Stimulated activated CD4-positive, alpha-beta T cell treated with anti-CD3 and anti-CD28 coated beads, Interleukin-1b, Interleukin-23, amount 100 ng/mL, for 24 hours (primary cell): ENCODE results near the gene ENTHD1.

Experiments
- DNase-seq, 4 experiments: peaks; one replicate each; pipeline ENCODE4 v3.0.0-alpha.2; 2020; ENCODE audit warnings: low read depth in 4 of 4, low spot score in 1 of 4

The ENTHD1 gene

GRCh38 chr22:39797528-39798147 is 95.9 kb downstream of the ENTHD1 start:
- no peak for DNase-seq

- no peak for DNase-seq
These were observed 103.8 kb downstream of the ENTHD1 start for GRCh38 chr22:39789788-39790187.

DNA sequence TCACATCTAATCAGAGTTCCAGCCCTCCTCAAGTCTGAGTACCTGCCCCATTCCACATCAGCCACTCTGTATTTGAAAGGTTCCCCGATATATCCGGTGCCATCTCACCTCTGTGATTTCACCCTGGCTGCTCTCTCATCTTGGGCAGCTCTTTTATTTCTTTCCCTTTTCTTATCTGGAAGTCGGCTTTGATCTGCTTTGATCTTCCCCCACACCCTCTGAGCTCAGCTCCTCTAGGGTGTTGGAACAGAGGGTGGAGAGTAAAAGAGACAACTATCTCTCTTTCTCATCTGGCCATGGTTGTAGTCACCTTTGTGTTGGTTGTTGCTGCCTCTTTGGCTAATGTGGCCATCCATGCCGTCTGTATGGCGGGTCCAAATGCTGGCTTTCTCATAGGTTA is 108.3 kb downstream of the ENTHD1 start:
- DNase-seq = no peak

DNA sequence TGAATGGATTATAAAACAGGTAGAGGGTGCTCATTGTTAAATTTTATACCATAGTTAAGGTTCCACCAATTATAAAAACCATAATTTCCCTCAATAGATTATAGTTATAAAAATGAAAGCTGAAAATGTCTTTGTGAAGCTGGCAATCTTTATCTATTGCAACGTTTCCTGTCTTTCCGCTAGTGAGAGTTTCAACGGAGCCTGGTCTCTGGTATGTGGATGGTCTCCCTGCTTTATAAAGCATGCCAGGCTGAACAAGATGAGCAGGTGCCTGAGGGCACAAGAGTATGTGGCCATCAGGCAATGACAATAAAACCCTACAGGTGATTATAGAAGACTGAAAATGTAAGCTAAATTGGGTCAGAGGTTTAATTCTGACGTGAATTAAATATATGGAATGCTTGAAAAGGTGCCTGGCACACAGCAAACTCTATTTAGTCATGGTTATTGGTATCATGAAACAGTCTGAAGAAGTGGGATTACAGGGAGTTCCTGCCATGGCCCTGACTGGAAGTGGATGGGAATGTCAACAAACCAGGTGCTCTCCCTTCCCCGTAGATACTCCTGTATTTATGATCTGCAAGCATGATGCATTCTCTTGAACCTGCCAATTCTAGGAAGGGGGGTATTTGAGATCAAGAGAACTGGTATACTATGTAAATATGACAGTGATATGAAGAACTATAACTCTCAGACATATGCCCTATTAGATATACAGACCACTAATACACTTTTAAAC is 115.7 kb downstream of the ENTHD1 start:
- no peak for DNase-seq

- no peak for DNase-seq
These were observed 117.1 kb downstream of the ENTHD1 start for GRCh38 chr22:39776295-39777009.

GRCh38 chr22:39773976-39774539 is 119.5 kb downstream of the ENTHD1 start:
- DNase-seq = peak in 1 of 4 experiments; percentile 7

DNA sequence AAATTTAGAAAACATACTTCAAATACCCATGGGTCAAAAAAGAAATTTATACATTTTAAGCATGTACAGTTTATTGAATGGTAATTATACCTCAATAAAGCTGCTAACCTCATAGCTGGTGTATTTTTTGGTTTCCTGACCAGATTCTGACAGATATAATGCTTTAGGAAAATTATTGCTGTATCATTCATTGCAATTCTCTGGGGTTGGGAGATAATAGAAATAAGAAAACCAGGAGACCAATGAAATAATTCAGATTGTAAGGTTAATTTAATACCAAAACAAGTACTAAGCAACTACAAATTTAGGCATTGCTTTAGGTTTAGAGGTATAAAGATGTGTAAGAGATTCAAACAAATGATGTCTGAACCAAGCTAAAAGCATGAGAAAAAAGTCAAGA is 120.1 kb downstream of the ENTHD1 start:
- no peak for DNase-seq

GRCh38 chr22:39771486-39771885 is 122.1 kb downstream of the ENTHD1 start:
- DNase-seq = no peak

DNA sequence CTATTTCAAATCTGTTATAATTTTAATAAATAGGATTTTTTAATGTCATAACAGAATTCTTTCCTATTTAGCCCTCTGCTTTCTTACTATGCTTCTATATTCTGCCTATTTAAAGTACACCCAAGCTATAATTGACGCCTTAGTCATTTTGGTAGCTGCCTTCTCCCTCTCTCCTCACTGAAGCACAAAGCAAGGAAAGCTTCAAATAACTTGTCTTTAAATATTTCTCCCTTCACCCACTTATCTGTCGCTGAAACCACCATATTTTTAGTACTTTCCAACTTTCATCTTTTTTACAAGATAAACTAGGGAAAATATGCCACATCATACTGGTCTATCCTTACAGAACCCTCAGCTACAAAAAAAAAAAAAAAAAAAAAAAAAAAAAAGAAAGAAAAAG is 127.9 kb downstream of the ENTHD1 start:
- no peak for DNase-seq

GRCh38 chr22:39765046-39765445 is 128.5 kb downstream of the ENTHD1 start:
- no peak for DNase-seq

- DNase-seq = no peak
These were observed 130.3 kb downstream of the ENTHD1 start for GRCh38 chr22:39763276-39763675.

- no peak for DNase-seq
These were observed 142.8 kb downstream of the ENTHD1 start for GRCh38 chr22:39750759-39751158.

- no peak for DNase-seq
These were observed 144.7 kb downstream of the ENTHD1 start for GRCh38 chr22:39748877-39749276.

GRCh38 chr22:39746600-39747262 is 146.8 kb downstream of the ENTHD1 start:
- no peak for DNase-seq

DNA sequence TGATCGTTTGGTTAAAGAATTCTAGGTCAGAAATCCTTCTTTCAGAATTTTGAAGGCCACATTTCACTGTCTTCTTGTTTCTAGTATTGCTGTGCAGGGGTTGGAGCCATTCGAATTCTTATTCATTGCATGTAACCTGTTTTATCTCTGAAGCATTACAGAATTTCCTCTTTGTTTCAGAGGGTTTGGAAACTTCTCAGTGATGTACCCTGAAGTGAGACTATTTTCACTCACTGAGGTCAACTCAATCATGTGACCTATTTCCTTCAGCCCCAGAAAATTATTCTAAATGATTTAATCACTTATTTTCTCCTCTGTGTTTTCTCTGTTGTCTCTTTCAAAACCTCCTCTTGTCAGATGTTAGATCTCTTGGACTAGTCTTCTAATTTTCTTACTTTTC is 147.8 kb downstream of the ENTHD1 start:
- no peak for DNase-seq

- DNase-seq = no peak
These were observed 149.2 kb downstream of the ENTHD1 start for GRCh38 chr22:39744353-39744752.

- DNase-seq = no peak
These were observed 149.6 kb downstream of the ENTHD1 start for GRCh38 chr22:39743935-39744334.

DNA sequence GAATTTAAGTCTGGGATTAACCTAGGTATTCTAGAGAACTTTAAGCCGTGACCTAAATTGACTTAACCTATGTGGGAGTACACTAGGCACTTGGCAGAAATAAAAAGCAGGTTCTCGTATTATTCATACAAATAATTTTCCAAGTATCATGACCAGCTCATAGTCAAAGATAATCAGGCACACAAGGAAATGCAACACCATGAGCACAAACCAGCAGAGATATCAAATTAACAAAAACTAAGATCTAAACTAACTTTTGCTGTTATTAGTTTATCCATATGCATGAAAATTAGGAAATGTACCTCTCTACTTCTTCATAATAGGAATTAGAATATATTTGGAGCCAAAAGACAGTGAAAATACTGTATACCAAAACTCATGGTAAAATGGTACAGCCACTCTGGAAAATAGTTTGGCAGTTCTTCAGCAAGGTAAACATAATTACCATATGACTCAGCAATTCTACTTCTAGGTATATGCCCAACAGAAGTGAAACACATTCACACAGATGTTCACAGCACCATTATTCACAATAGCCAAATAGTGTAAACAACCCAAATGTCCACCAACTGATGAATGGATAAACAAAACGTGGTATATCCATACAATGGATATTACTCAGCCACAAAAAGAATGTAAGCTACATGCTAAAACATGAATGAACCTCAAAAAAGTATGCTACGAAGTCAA is 154.1 kb downstream of the ENTHD1 start:
- no peak for DNase-seq

DNA sequence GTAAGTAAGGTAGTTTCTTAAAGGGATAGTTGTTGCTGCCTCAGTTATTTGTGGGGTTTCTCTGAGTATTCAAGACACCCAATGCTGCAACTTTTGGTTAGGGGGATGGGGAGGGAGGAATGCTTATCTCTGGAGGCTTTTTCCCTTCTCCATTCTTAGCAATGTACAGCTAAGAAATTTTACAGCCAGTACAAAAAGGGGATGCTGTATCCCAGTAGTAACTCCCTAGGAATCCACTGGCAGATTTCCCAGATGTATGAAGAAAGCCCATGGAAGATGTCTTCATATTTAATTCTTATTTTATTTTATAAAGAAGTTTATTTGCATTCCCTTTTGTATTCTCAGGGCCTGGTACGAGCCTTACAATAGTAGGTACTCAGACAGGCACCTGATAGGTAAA is 154.8 kb downstream of the ENTHD1 start:
- DNase-seq = no peak

- no peak for DNase-seq
These were observed 157.8 kb downstream of the ENTHD1 start for GRCh38 chr22:39735776-39736175.

GRCh38 chr22:39734866-39735265 is 158.7 kb downstream of the ENTHD1 start:
- no peak for DNase-seq
